BJ (cell line): ENCODE data around the gene PRCP. TPM values are rescaled to one million over a fixed set of nuclear protein-coding genes. Genes with fewer than 3 reads are reported as not detected.

Experiments
- CTCF ChIA-PET: fragments of 350-600 bp; formaldehyde crosslinking; extraction: SDS; loops from one replicate; lab custom pipeline; 2021; ENCODE audit warnings: antibody characterized with exemption, inconsistent platforms; lab: Yijun Ruan, JAX
- POLR2A ChIA-PET: fragments of 300-600 bp; sonication (Branson Sonifier 250); formaldehyde crosslinking; extraction: SDS; loops from one replicate; lab custom pipeline; 2021; ENCODE audit warnings: antibody characterized with exemption; lab: Charles Lee
- DNase-seq: peaks from one replicate; pipeline ENCODE4 v3.0.0-alpha.2; 2011; ENCODE audit warnings: low read depth
- H3K27me3 ChIP-seq: 2 replicates; pipeline ENCODE4 v1.6.0; 2011; ENCODE audit warnings: low read length; ENCODE audit not compliant: control insufficient read depth, insufficient read depth
- H3K36me3 ChIP-seq: 2 replicates; pipeline ENCODE4 v1.5.1; 2011; ENCODE audit warnings: low read length; ENCODE audit not compliant: control insufficient read depth, insufficient read depth
- H3K4me3 ChIP-seq: 2 replicates; pipeline ENCODE4 v1.5.1; 2011; ENCODE audit warnings: low read depth, mild to moderate bottlenecking, control low read depth, low read length
- CTCF ChIP-seq: IDR thresholded peaks from 2 replicates; pipeline ENCODE4 v1.5.1; 2011; ENCODE audit warnings: low read depth, mild to moderate bottlenecking, control low read depth, inconsistent platforms, low read length, moderate library complexity; ENCODE audit not compliant: insufficient read depth
- polyA plus RNA-seq: library from polyadenylated mRNA; depleted of rRNA; stranded (reverse); fragments of >200 nt; gene quantifications from 2 replicates; pipeline ENCODE4 v1.2.3, GENCODE V29; 2011; rRNA removed

Gene PRCP
- polyA plus RNA-seq, 1 experiment, result 62.0 TPM

- CTCF ChIA-PET, result interaction anchor here (0.6 to 2.9 kb wide), 31 partner anchors 9 to 1043 kb away, joined by 3 to 19 read pairs (median 4); partner anchors contain the start of genes DDIAS and PRCP
- no peaks in the 10 kb centered on the region for H3K36me3 ChIP-seq
- no peak for TF ChIP-seq CTCF
- DNase-seq, result no peak
- no peak overlapping the region for H3K4me3 ChIP-seq
- peaks cover 2% of the 10 kb centered on the region; the same call in 1 of the 2 replicates for H3K27me3 ChIP-seq
- POLR2A ChIA-PET, result no interaction called here
These were observed 123.9 kb downstream of the PRCP start for GRCh38 chr11:82776377-82776776.

GRCh38 chr11:82775736-82776346 lies 124.4 kb downstream of the PRCP start:
- Histone ChIP-seq H3K4me3 (no peak overlapping the region; the same call in 1 of the 2 replicates), H3K27me3 (peaks cover 2% of the 10 kb centered on the region; the same call in 1 of the 2 replicates), H3K36me3 (no peaks in the 10 kb centered on the region)
- ChIA-PET POLR2A (no interaction called here), CTCF (interaction anchor here (0.6 to 2.9 kb wide), 31 partner anchors 9 to 1044 kb away, joined by 3 to 19 read pairs (median 4); partner anchors contain the start of genes DDIAS and PRCP)
- TF ChIP-seq CTCF, result peak; percentile 90
- DNase-seq, result no peak

GRCh38 chr11:82775218-82775617 lies 125.0 kb downstream of the PRCP start:
- H3K27me3 ChIP-seq, result peaks cover 2% of the 10 kb centered on the region; the same call in 1 of the 2 replicates
- no peak overlapping the region for H3K4me3 ChIP-seq
- TF ChIP-seq CTCF, result no peak
- ChIA-PET CTCF (interaction anchor here (1.0 to 2.9 kb wide), 19 partner anchors 8 to 1044 kb away, joined by 3 to 19 read pairs (median 6); partner anchors contain the start of genes DDIAS and PRCP), POLR2A (no interaction called here)
- H3K36me3 ChIP-seq, result no peaks in the 10 kb centered on the region
- no peak for DNase-seq

Other genes with a start within 250 kb of the PRCP start
- not detected in 2 replicates for gene FAM181B, start 166.6 kb downstream of the PRCP start, polyA plus RNA-seq
- gene DDIAS, start 1.3 kb upstream of the PRCP start, polyA plus RNA-seq, result 2.7 and 4.4 TPM in 2 replicates
- gene RAB30, start 171.5 kb upstream of the PRCP start, polyA plus RNA-seq, result 14.0 and 15.9 TPM in 2 replicates